HepG2 (cell line): Measurements from ENCODE around the gene CCSER1.

Source experiments
- CBX2 ChIP-seq, 2 experiments: fragments of 200-600 bp in 1 of 2; sonication (generic); formaldehyde crosslinking in 1 of 2; IDR thresholded peaks; 2 replicates each; pipeline versions ENCODE4 v1.7.0 to v1.8.1; 2018 to 2022; ENCODE audit warnings: low read depth in 2 of 2, low read length in 1 of 2, mild to moderate bottlenecking in 1 of 2, missing genetic modification reagents in 1 of 2
- CTCF ChIP-seq: sonication (generic); formaldehyde crosslinking; IDR thresholded peaks from 2 replicates; pipeline ENCODE4 v1.5.0; 2020; ENCODE audit warnings: mild to moderate bottlenecking, missing genetic modification reagents, moderate library complexity
- FOXM1 ChIP-seq: sonication (generic); formaldehyde crosslinking; IDR thresholded peaks from 2 replicates; pipeline ENCODE4 v1.5.0; 2020; ENCODE audit warnings: missing genetic modification reagents
- GATA4 ChIP-seq: sonication (generic); IDR thresholded peaks from 2 replicates; pipeline ENCODE4 v1.6.1; 2016; ENCODE audit warnings: antibody characterized with exemption, low read depth, borderline replicate concordance
- HMG20B ChIP-seq: conservative IDR thresholded peaks from 2 replicates; pipeline ENCODE4 v1.6.1; 2016; ENCODE audit warnings: missing genetic modification reagents, missing compliant biosample characterization
- MAFK ChIP-seq, 2 experiments: IDR thresholded peaks in 1 of 2; conservative IDR thresholded peaks in 1 of 2; 2 replicates each; pipeline ENCODE4 v1.6.1; 2011; ENCODE audit warnings: improper control_type of control experiment in 2 of 2, low read length in 2 of 2
- ZNF232 ChIP-seq: sonication (generic); formaldehyde crosslinking; IDR thresholded peaks from 2 replicates; pipeline ENCODE4 v1.4.0; 2020; ENCODE audit warnings: missing genetic modification reagents, borderline replicate concordance

- TF ChIP-seq MAFK (conservative IDR thresholded peaks at IDR 0.05 in 1 of 2, IDR thresholded peaks at IDR 0.05 in 1 of 2; ENCODE audit: low read length in 2 of 2): no peak
- TF ChIP-seq FOXM1: no peak
- TF ChIP-seq GATA4: no peak
- no peak for TF ChIP-seq HMG20B (CRISPR knock-in tag)
- no peak for TF ChIP-seq CTCF (CRISPR knock-in tag)
- no peak for TF ChIP-seq ZNF232 (CRISPR knock-in tag)
- no peak for TF ChIP-seq CBX2 (IDR thresholded peaks at IDR 0.05; ENCODE audit: low read depth, low read length)
- TF ChIP-seq CBX2 (CRISPR knock-in tag; IDR thresholded peaks at IDR 0.05; ENCODE audit: low read depth): no peak
Observed at GRCh38 chr4:90441770-90442169, 314.6 kb downstream of the CCSER1 start.
